ENCODE results near the gene GNG7. TPM values are rescaled to one million over a fixed set of nuclear protein-coding genes. Genes with fewer than 3 reads are reported as not detected.

GNG7 gene
- total RNA-seq, 1 experiment from 2014 or later: 7.7 TPM

GRCh38 chr19:2536461-2536860 lies 166.0 kb downstream of the GNG7 start:
- no CpG with 5 or more reads among the region's 12 CpGs for WGBS (ENCODE audit: extremely low coverage, insufficient read length, low lambda C conversion rate)
- Histone ChIP-seq H3K4me2 (ENCODE audit: insufficient read depth, insufficient read length, low read length) (no peak overlapping the region), H2BK15ac (ENCODE audit: low read depth, low read length) (no peak overlapping the region), H3K14ac (ENCODE audit: insufficient read depth, low read length) (no peak overlapping the region), H3K4ac (ENCODE audit: low read depth, low read length) (no peak overlapping the region), H3K18ac (ENCODE audit: insufficient read length, low read depth, low read length) (no peak overlapping the region), H3K9ac (ENCODE audit: extremely low read depth, insufficient read length, low read length) (no peak overlapping the region), H4K5ac (ENCODE audit: insufficient read length, low read depth, low read length) (no peak overlapping the region), H2BK120ac (ENCODE audit: low read depth, low read length, poor library complexity, severe bottlenecking) (no peak overlapping the region), H4K8ac (replicated peaks; ENCODE audit: insufficient read length, low read depth, low read length) (no peak overlapping the region), H4K91ac (ENCODE audit: insufficient read length, low read depth, low read length) (no peak overlapping the region), H2AK5ac (ENCODE audit: insufficient read length, low read length) (no peak overlapping the region), H2BK20ac (ENCODE audit: low read depth, low read length, poor library complexity, severe bottlenecking) (no peak overlapping the region), H4K20me1 (ENCODE audit: control insufficient read depth, insufficient read depth, insufficient read length) (no peaks in the 10 kb centered on the region), H2AFZ (ENCODE audit: low read length) (no peak overlapping the region), H3T11ph (ENCODE audit: low read length) (no peak overlapping the region), H3K27ac (ENCODE audit: insufficient read length, low read depth, low read length) (no peak overlapping the region), H3K79me2 (ENCODE audit: insufficient read depth, low read length) (no peaks in the 10 kb centered on the region), H3K9me3 (ENCODE audit: control insufficient read depth, low read depth, low read length) (no peaks in the 10 kb centered on the region), H2BK12ac (ENCODE audit: insufficient read length, low read depth, low read length) (no peak overlapping the region), H3K23ac (ENCODE audit: insufficient read length, low read depth, low read length) (no peak overlapping the region), H2BK5ac (ENCODE audit: insufficient read length, low read length) (no peak overlapping the region), H3K27me3 (ENCODE audit: insufficient read depth, low read length) (no peaks in the 10 kb centered on the region), H3K56ac (ENCODE audit: insufficient read length, low read depth, low read length) (no peak overlapping the region), H3K4me1 (ENCODE audit: insufficient read depth, low read length) (no peaks in the 10 kb centered on the region), H3K79me1 (ENCODE audit: insufficient read depth, low read depth, low read length, poor library complexity, severe bottlenecking) (no peaks in the 10 kb centered on the region), H3K23me2 (ENCODE audit: insufficient read length, low read depth, low read length, poor library complexity, severe bottlenecking) (no peaks in the 10 kb centered on the region)
- no peak for TF ChIP-seq CTCF (conservative IDR thresholded peaks at IDR 0.05)
- Mint-ChIP-seq H3K4me3 (no peak overlapping the region), H3K27me3 (ENCODE audit: low read depth) (no peaks in the 10 kb centered on the region), H3K4me1 (peaks cover 5 to 15% of the 10 kb centered on the region in 2 experiments), H3K9me3 (peaks cover 0 to 4% of the 10 kb centered on the region in 2 experiments; a peak in 1 of 5 replicates), H3K27ac (peak overlapping the region in 1 of 3 experiments; percentile 74; a peak in 1 of 7 replicates), H3K36me3 (ENCODE audit: insufficient read depth in 1 of 3, low read depth in 3 of 3) (no peaks in the 10 kb centered on the region)
- DNase-seq: no peak
